Fibroblast of skin of left biceps (primary cell): ENCODE data around the gene ITGA5.
A peak's percentile ranks its signal among the peaks of the same experiment; 100 is the strongest.

Experiments used
- DNase-seq, 2 experiments: peaks; one replicate each; pipeline ENCODE4 v3.0.0-alpha.2; 2013; ENCODE audit warnings: low read depth in 2 of 2

The ITGA5 gene

DNA sequence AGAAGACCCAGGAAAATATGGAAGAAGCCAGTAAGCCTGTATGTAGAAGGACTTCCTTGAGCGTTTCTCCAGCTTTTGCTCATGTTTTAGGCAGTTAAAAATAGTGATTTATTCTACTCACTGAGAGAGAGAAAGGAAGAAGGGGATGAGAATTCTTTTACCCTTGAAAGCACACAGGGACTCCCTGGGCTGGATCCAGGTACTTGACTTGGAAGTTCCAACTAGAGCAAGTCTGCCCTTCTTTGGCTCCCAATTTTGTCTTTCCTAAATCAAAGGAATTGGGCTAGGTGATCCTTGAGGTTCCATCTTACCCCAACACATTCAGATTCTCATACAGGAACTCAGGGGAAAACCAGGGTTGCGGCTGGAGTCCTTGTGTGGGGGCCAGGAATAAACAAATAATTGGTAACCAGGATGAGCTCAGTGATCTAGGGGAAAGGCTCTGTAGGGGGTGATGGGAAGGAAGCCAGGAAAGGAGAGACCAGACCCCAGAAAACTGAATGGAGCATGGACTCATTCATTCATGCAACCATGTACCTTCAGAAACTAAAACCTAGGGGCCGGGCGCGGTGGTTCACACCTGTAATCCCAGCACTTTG lies 11.5 kb upstream of the ITGA5 start:
- no peak for DNase-seq

- DNase-seq = no peak
These were observed 10.0 kb upstream of the ITGA5 start for GRCh38 chr12:54429014-54429471.

DNA sequence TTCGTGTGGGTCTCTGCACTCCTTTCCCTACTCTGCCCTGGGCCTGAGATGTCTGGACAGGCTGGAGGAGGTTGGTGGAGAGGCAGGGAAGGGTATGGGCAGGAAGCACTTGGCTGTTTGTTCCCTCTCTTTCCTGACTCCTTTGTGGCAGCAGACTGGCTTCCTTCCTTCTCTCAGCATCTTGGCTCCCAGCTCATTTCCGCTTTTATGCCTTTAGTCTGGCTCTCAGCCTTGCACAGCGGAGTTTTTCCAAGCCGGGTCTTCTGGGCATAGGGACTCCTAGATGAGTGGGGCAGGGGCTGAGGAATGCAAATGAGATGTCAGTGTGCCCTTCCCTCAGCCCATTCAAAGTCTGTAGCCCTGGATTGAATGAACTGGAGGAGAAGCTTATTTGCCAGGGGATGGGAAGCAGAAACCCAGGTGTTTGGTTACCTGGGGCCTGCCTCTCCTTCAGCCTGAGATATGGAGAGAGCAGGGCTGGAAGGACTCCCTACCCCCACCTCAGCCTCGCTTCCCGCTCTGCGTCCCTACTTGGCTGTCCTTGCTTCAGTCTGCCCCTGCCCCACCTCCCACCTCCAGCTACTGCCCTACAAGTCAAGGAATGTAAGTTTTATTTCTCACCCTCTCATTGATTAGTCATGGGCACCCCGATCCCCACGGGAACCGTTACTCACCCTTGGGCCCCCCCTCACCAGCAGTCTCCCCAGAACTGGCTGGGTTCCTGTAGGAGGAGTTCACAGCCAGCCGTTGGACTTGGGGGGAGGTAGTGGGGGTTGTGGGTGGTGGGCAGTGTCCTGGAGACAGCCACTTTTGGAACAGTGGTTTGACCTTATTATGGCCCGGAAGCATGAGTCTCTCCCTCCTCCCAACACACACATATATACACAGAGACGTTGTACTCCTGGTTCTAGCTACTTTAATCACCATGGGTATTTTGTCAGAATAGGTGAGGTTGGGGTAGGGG lies 9.3 kb upstream of the ITGA5 start:
- DNase-seq = peak in 1 of 2 experiments; percentile 44

GRCh38 chr12:54427106-54427505 lies 8.0 kb upstream of the ITGA5 start:
- DNase-seq = no peak

DNA sequence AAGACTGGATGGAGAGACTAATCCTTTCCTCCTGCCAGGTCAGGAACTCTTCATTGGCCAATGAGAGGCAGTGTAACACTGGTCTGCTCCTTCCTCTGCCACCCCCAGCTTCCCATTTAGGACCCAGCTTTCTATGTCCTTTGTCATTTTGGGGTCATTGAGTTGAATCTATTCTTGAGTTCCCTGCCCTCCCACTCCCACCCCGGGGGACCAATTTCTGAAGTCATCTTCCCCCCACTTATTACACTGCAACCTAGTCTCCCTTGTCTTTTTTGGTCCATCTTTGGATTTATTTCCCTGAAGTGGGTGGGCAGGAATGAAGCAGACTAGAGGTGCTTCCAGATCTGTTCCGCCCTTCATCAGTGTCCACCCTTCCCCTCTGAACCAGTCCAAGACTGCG lies 7.6 kb upstream of the ITGA5 start:
- DNase-seq = no peak

GRCh38 chr12:54425702-54426101 lies 6.6 kb upstream of the ITGA5 start:
- no peak for DNase-seq

DNA sequence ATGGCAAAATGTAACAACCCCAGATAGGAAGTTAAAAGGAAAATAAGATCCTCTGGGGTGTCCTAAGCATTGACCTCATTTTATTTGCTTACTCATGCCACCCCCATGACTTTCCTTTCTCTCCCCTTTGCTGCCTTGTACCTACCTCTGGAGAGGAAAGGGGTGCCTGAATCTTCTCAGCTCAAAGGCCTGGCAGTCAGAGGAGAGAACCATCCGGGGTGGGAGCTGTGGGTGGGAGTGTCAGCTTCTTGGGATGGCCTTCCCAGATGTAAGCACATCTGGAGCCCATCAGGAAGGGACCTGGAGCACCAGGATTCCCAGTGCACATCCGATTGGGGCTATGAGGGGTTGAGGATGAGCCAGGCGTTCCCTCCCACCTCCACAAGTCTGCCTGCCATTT lies 5.2 kb upstream of the ITGA5 start:
- DNase-seq = no peak

- no peak for DNase-seq
These were observed 4.7 kb upstream of the ITGA5 start for GRCh38 chr12:54423816-54424150.

- no peak for DNase-seq
These were observed 2.8 kb upstream of the ITGA5 start for GRCh38 chr12:54421879-54422250.

GRCh38 chr12:54421175-54421878 lies 2.3 kb upstream of the ITGA5 start:
- DNase-seq = no peak

GRCh38 chr12:54420766-54421144 lies 1.7 kb upstream of the ITGA5 start:
- DNase-seq = no peak

- no peak for DNase-seq
These were observed 502 bp downstream of the ITGA5 start for GRCh38 chr12:54418441-54419087.

DNA sequence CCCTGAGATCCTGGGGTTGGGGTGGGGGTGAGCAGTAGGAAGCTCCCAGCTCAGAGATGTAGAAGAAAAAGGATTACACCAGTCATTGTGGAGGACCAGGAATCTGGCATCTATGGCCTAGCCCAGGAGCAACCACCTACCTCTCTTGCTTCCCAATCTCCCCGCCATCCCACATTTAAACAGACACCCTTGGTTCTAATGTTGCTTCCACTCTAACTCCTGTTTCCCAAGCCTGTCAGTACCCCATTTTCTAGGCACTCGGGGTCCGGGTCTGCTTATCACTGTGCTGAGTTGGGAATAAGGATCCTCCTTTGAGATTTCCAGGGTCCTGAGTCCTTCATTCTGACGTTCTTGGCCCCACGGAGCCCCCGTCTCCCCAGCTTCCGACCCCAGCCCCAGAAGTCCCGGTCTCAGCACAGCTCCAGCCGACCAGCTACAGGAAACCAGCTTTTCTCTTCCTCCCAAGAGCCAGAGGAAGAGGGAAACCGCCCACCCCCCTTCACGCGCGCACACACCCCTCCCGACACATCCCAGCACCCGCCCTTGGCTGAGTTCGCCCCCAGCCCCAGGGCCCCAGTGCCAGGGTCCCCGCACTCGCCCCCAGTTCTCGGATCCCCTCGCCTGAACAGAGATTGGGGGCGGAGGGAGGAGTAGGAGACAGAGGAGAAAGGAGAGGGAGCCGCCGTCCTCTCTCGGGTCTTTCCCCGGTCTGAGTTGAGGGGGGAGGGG lies 1.2 kb downstream of the ITGA5 start:
- no peak for DNase-seq

DNA sequence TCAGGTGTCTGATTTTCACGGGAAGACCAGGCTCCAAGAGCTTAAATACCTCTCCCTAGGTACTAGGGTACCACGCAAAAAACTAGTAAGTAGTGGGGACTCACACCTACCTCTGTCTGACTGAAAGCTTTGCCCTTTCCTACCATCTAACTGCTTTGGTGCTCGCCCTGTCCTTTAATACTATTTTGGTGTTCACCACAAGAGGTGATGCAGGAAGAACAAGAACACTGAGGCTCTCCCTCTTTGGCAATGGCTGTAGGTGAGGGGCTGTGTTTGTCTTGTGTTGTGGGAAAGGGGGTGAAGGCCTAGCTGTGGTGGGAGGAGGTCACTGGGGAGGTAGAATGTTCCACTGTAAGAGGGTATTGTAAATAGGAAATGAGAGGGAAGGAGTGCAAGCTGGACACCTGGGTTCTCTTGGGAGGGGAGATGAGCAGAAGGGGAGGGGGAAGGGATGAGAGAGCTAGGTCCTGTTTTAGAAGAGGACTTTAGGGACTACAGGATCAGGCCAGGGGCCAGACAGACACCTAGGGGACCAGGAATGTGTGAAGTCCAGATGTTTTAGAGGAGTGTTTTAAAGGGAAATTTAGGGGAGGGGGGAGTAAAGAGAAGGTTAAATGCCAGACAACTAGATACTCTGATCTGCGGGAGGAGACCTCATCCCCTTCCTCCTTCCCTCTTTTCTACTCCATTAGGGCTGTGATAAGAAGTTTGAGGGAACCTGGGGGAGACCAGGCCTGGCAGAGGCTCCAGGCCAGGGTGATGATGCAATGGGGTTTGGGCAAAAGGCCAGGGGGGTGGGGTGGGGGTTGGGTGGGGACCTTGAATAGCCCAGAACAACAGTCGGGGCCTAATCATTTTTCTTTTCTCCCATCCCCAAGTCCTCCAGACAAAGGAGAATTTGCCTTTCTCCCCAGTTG lies 2.1 kb downstream of the ITGA5 start:
- no peak for DNase-seq

DNA sequence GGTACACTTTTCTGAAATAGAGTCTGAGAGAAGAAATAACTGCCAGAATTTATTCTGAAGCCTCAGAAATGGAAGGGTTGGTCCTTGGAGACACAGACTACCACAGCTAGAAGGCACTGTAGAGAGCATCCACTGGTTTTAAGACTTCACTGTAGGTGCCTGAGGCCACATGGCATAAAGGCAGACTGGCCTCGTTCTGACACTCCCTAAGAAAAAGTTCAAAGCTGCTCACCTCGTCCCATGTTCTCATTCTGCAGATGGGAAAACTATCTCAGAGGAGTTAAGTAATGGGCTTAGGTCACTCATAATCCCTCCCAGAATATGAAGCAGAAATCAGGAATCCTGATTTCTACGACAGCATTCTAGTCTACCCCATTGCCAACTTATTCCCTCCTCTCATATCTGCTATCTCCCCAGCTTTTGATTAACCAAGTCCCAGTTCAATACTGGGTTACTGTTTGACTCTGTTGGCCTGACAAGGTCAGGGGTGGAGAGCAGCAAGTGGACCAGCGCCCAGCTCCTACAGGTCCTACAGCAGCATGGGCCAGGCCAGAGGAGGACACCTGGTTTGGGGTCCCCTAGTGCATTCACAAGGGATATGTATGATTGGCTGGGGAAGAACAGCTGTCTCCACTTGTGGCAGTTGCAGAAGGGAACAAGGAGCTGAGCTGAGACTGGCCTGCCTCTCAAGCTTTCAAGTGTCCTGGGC lies 3.7 kb downstream of the ITGA5 start:
- DNase-seq = no peak

DNA sequence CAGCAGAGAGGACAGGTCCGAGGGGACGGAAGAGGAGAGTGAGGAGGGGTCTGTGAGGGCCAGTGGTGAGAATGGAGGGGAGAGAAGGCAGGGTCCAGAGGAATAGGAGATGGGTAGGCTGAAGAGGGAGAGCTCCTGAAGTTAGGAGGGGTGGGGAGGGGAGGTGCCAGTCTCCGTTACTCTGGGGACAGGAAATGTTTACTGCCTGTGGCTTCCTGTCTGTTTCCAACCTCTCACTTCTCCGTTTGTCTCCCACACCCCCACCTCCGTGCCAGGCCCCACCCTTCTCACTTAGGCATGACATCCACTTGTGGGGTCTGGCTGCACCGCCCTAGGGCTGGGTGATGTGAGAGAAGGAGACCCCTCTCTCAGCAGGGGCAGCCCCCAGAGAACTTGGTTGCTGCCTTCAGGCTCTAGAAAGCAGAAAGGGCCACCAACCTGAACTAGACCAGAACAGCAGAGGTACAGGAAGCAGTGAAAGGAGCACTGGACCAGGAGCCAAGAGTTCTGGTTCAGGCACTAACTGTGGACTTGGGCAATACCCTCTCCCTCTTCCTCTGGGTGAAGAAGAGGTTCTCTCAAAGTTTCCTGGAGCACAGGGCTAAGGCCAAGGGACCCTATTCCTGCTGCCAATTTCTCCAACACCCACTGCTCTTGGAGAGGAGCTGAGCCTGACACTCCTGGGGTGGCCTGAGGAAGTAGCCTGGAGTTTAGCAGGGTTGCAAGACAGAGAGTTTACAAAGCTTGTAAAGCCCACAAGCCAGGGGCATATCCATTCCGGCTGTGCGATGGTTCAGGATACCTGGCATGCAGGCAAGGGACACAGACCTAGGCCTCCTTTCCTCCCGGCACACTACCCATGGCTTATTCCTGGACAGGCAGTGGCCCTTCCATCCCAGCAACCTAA lies 5.5 kb downstream of the ITGA5 start:
- DNase-seq = no peak

DNA sequence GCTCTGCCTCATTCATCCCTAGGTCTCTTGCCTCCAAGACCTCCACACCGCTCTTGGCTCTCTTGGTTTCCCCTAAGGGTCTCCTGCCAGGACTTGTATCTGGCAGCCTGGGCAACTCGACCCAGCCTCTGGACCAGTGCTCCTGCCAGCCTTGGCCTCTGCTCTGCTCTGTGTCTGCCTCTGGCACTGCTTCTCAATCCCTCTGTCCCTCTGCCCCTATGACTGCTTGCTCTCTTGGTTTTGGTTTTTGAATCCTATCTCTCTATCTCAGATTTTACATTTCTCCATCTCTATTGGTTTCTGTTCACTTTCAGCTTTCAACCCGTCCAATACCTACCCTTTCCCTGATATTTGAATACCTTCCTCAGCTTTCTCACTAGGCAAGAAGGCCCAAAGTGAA lies 6.3 kb downstream of the ITGA5 start:
- DNase-seq = no peak

DNA sequence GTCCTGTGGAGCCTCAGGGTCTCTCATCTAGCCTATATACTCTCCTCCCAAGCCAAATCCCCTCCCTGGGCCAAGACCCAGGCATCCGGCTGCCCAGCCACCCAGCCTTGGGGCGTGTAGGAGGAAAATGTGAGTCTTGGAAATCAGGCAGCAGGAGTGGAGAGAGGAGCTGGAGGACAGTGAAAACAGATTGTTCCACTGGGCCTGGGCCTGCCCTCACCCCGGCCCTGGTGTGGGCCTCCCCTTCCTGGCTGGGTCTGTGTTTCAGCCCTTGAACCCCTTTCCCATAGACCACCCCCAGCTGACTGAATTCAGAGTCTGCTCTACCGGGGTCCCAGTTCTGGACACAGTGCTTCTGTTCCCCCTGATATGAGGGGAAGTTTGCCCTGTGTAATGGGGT lies 6.7 kb downstream of the ITGA5 start:
- DNase-seq = no peak
